Sigmoid colon (tissue), 4 donors: ENCODE data around the gene PFDN1.

Experiments
- CTCF ChIP-seq, 4 experiments: fragments of 450-650 bp in 3 of 4; fragments of 200-600 bp in 1 of 4; IDR thresholded peaks; one replicate each; pipeline ENCODE4 v1.5.1; 2016 to 2019; ENCODE audit warnings: antibody characterized with exemption in 4 of 4, mild to moderate bottlenecking in 3 of 4, moderate library complexity in 2 of 4
- POLR2A ChIP-seq, 2 donors: fragments of 450-650 bp; IDR thresholded peaks; one replicate each; pipeline ENCODE4 v1.6.1; 2016; ENCODE audit warnings: antibody characterized with exemption in 2 of 2, mild to moderate bottlenecking in 2 of 2, moderate library complexity in 2 of 2
- POLR2AphosphoS5 ChIP-seq, 4 donors: sonication (generic); formaldehyde crosslinking; IDR thresholded peaks; one replicate each; pipeline ENCODE4 v1.6.1; 2017; ENCODE audit warnings: antibody characterized with exemption in 4 of 4

- no peak for TF ChIP-seq POLR2A (IDR thresholded peaks at IDR 0.05)
- no peak for TF ChIP-seq CTCF (IDR thresholded peaks at IDR 0.05)
- no peak for TF ChIP-seq POLR2AphosphoS5 (IDR thresholded peaks at IDR 0.05)
Observed at GRCh38 chr5:140197023-140197422, 105.9 kb downstream of the PFDN1 start.
